ENCODE measurements around the gene VPS8. TPM values are rescaled to one million over a fixed set of nuclear protein-coding genes. Genes with fewer than 3 reads are reported as not detected.
A peak's percentile ranks its signal among the peaks of the same experiment; 100 is the strongest.

VPS8 gene
- total RNA-seq, 4 donors from 2014 or later = 23.7 to 61.8 (median 37.1) TPM

GRCh38 chr3:184806567-184807271 lies 5.2 kb upstream of the VPS8 start:
- no peak for DNase-seq
- 88 to 91% methylated on average over 4 to 5 of the region's 5 CpGs for WGBS, 2 donors
- intact Hi-C loops (cut with DNase I) = no loop called here
- H3K9me3 ChIP-seq = no peaks in the 10 kb centered on the region
- H3K27ac ChIP-seq = no peak overlapping the region
- no peaks in the 10 kb centered on the region for H3K36me3 ChIP-seq
- no peak overlapping the region for H3K4me3 ChIP-seq
- peaks cover 0 to 12% (median 0%) of the 10 kb centered on the region in 3 donors for H3K4me1 ChIP-seq
- TF ChIP-seq, protein P1, sequence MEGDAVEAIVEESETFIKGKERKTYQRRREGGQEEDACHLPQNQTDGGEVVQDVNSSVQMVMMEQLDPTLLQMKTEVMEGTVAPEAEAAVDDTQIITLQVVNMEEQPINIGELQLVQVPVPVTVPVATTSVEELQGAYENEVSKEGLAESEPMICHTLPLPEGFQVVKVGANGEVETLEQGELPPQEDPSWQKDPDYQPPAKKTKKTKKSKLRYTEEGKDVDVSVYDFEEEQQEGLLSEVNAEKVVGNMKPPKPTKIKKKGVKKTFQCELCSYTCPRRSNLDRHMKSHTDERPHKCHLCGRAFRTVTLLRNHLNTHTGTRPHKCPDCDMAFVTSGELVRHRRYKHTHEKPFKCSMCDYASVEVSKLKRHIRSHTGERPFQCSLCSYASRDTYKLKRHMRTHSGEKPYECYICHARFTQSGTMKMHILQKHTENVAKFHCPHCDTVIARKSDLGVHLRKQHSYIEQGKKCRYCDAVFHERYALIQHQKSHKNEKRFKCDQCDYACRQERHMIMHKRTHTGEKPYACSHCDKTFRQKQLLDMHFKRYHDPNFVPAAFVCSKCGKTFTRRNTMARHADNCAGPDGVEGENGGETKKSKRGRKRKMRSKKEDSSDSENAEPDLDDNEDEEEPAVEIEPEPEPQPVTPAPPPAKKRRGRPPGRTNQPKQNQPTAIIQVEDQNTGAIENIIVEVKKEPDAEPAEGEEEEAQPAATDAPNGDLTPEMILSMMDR (IDR thresholded peaks at IDR 0.05) = no peak
- TF ChIP-seq POLR2A (IDR thresholded peaks at IDR 0.05) = no peak
- peaks cover 0 to 7% (median 0%) of the 10 kb centered on the region in 4 donors for H3K27me3 ChIP-seq

- H3K27me3 ChIP-seq = peaks cover 0 to 1% (median 0%) of the 10 kb centered on the region in 4 donors
- H3K36me3 ChIP-seq = no peaks in the 10 kb centered on the region
- H3K27ac ChIP-seq = no peak overlapping the region
- DNase-seq = no peak
- peaks cover 0 to 13% (median under 1%) of the 10 kb centered on the region in 3 donors for H3K4me1 ChIP-seq
- no peaks in the 10 kb centered on the region for H3K9me3 ChIP-seq
- TF ChIP-seq, protein P1 (IDR thresholded peaks at IDR 0.05) = no peak
- no peak for TF ChIP-seq POLR2A (IDR thresholded peaks at IDR 0.05)
- intact Hi-C loops (cut with DNase I) = no loop called here
- WGBS, 2 donors = 87 to 92% methylated on average over 3 of the region's 3 CpGs
- H3K4me3 ChIP-seq = no peak overlapping the region
These were observed 4.4 kb upstream of the VPS8 start for GRCh38 chr3:184807549-184807948.

DNA sequence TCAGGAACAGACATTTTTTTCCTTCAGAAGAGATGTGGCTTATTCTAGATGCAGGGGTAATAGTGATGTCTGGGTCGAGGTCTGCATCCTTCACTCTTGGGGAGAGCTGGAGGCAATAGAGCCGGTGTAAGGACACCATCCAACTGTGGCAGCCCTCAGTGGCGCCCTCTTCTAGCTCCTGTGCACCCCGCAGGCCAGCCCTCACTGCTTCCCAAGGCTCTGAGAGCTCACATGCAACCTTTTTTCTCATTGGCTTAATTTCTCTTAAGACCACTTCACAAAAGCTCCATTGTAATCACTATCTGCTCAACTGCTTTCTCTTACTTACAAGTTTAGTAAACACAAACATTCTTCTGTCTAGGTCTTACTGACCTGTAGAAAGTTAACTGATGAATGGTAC lies 3.9 kb upstream of the VPS8 start:
- 45 to 47% methylated on average over 4 of the region's 4 CpGs for WGBS, 2 donors
- no peak for DNase-seq

DNA sequence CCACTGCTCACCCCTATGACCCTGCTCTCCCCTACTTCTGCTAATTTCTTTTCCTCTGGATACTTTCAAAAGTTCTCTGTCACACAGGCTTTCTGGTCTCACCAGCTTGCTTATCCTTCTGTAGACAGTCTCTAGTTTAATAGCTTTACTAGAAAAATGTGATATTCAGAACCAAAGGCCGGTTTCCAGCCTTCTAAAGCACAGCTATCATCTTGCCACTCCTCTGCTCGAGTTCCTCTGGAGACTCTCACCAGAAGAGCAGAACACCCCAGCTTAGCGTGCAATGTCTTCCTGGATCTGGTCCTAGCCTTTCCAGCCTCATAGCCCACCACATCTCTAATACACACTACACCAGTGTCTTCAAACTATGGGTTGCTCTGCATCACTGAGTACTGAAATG lies 1.8 kb upstream of the VPS8 start:
- 82 to 89% methylated on average over 3 of the region's 3 CpGs for WGBS, 2 donors
- peaks cover 5 to 26% (median 8%) of the 10 kb centered on the region in 3 donors for H3K4me1 ChIP-seq
- TF ChIP-seq, protein P1 (IDR thresholded peaks at IDR 0.05) = no peak
- TF ChIP-seq POLR2A (IDR thresholded peaks at IDR 0.05) = no peak
- H3K27me3 ChIP-seq = no peaks in the 10 kb centered on the region
- H3K4me3 ChIP-seq = no peak overlapping the region
- no peak overlapping the region for H3K27ac ChIP-seq
- no peaks in the 10 kb centered on the region for H3K9me3 ChIP-seq
- no peak for DNase-seq
- H3K36me3 ChIP-seq = no peaks in the 10 kb centered on the region
- intact Hi-C loops (cut with DNase I) = no loop called here

More for the DNA sequence above, 3.9 kb upstream of the VPS8 start:
- Histone ChIP-seq H3K9me3 (no peaks in the 10 kb centered on the region), H3K4me1 (peaks cover 5 to 18% (median 5%) of the 10 kb centered on the region in 3 donors), H3K36me3 (no peaks in the 10 kb centered on the region), H3K27me3 (no peaks in the 10 kb centered on the region), H3K4me3 (no peak overlapping the region), H3K27ac (no peak overlapping the region)
- TF ChIP-seq POLR2A (IDR thresholded peaks at IDR 0.05) = no peak
- TF ChIP-seq, protein P1 (IDR thresholded peaks at IDR 0.05) = peak in 1 of 6 experiments; percentile 23
- intact Hi-C loops (cut with DNase I) = no loop called here

DNA sequence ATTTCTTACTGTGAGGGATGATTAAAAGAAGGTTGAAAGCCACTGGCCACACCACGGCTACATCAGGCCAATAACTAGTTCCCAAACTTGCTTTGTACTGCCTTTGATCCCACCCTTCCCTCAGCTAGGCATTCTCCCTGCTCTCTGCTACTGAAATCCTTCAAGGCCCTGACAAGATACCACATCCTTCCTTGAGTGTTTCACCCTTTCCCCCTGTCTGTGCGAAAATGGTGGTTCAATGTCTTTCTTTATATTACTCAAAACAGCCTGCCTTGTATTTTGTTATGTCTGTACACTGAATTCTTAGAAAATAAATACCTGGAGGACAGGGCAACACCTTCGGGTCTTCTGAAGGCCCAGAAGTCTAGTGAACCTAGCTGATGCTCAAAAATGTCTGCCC lies 932 bp upstream of the VPS8 start:
- WGBS, 2 donors = 84 to 93% methylated on average over 3 of the region's 3 CpGs
- peaks cover 5 to 19% (median 8%) of the 10 kb centered on the region in 3 donors for H3K4me1 ChIP-seq
- H3K27me3 ChIP-seq = no peaks in the 10 kb centered on the region
- no peak for DNase-seq
- H3K36me3 ChIP-seq = peaks cover 0 to 4% (median 0%) of the 10 kb centered on the region in 3 donors
- no peak overlapping the region for H3K4me3 ChIP-seq
- H3K27ac ChIP-seq = no peak overlapping the region
- TF ChIP-seq POLR2A (IDR thresholded peaks at IDR 0.05) = no peak
- intact Hi-C loops (cut with DNase I) = no loop called here
- no peaks in the 10 kb centered on the region for H3K9me3 ChIP-seq

Measured in esophagus squamous epithelium (tissue), 5 donors.